HG03442 (cell line): ENCODE results near the gene OVCA2.

Experiments used
- ATAC-seq: cut with Tn5 transposase; IDR thresholded peaks from one replicate; pipeline ENCODE4 v1.9.1; 2021; ENCODE audit warnings: mild to moderate bottlenecking, moderate library complexity; ENCODE audit not compliant: unreplicated experiment

Gene OVCA2

DNA sequence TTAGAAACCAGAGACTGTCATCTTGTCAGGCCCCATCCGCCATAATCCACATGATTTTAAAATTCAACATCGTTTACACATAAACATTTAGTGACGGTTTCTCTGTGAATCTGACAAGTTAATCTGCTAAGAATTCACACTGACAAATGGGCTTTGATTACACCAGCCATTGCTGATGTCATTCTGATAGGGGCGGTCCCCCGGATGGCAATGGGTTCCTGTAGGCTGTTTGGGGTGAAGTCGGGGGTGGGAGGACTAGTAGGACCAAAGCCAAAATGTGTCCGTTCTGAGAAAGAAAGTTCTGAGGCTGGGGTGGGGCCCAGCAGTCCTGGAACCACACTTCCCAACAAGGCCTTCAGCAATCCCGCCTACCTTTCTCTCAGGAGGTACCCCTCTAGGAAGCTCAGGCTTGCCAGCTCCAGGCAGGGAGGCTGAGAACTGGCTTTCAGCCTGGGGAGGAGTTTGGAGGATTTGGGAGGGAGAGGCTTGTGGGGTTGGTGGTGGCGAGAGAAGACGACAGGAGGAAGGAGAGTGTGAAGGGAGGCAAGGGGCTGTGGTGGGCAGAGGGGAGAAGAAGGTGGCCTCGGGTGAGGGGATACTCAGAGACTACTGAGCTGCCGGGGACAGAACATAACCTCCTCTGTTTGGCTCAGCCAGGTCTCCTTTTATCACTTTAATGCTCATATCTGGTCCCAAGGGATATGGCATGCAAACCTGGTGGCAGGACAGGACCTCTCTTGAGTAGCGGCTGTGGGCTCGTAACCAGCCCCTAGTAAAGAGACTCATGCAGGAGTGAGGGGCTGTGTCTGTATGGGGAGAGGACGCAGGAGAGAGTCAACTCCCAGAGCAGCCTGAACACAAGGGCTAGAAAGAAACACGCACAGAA lies 21.7 kb downstream of the OVCA2 start:
- ATAC-seq: no peak

DNA sequence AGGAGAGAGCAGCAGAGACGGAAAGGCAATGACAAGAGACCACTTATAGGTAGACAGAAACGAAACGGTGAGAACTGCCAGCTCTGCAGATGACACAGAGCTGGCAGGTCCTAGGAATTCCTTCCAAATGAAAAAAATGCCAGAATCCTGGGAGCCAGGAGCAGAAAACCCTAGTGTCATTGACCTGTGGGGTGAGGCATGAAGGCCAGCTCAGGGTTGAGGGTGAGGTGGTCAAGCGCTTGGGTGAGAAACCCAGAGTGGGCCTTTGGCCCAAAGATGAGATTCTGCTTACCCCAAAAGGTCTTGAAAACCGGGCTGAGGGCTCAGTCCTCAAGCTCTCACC lies 22.3 kb downstream of the OVCA2 start:
- no peak for ATAC-seq

- ATAC-seq: no peak
Measured at GRCh38 chr17:2064520-2064971, 22.7 kb downstream of the OVCA2 start.

DNA sequence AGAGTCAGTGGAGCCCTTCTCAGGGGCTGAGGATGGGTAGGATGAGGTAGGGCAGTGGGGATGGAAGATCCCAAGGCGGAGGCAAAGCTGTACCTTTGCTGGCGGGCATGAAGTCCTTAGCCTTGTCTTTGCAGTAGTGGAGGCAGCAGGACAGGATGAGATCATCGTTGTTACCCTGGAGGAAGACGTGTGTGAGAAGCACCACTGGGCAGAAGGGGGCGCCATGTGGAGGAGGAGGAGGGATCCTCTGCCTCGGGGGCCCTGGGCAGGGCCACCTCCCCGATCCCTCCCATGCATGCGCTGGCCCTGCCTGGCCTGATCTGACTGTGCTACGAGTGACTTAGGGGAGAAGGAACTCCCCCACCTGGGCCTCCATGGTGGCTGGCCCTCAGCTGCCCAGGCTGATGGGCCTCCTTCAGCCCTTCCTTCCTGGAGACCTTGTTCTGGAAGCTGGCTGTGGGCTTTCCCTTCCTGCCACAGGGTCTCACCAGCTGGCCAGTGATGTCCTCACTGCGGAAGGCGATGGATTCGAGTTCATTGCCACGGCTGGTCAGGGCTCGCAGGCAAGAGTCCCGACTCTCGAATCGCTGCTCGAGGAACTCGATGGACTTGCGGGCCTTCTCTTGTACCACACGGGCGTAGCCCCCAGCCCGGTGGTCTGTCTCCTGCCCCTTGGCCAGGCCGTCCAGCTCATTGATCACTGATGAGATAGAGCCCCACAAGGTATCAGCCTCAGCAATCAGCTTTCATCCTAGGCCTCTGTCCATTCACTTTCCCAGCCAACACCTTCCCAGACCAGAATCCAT lies 23.4 kb downstream of the OVCA2 start:
- ATAC-seq: no peak

GRCh38 chr17:2065949-2066400 lies 24.2 kb downstream of the OVCA2 start:
- no peak for ATAC-seq

DNA sequence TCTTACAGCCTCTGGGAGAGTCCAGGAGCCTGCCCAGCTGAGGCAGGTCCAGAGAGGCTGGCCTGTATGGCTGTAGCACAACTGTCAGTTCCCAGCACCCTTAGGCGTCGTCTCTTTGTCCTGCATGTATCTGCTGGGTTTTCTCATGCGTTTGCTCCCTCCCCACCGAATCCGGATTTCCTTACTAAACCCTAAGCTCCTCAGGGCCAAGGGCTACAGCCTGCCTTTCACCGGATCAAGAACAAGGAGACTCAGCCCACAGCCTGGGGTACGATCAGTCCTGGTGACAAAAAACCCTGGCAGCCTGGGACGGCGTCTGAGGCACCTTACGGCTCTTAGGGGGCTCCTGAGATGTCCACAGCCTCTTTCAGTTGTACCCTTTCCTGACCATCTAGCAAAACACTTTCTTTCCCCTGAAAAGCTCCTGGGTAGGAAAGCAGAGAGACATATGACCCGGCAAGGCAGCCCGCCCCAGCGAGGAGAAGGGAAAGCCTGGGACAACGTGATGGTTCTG lies 25.3 kb downstream of the OVCA2 start:
- no peak for ATAC-seq

DNA sequence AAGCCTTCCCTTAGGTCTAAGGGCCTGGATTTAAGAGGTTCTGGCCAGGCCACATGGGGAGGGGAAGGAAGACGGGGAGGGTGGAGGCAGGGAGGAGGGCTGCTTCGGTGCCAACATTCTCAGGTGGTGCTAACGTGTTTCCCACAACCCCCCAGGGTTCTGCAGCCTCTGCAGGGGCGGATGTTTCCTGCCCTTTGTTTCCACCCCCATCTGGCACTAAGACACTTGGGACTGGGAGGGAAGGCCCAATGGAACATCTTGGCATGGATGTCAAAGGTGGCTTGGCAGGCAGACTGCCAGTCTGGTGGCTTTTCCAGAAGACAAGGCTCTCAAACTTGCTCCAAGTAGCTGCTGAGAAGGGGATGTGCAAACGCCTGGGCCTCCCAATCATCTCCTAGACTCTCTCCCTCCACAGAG lies 25.8 kb downstream of the OVCA2 start:
- ATAC-seq: no peak

DNA sequence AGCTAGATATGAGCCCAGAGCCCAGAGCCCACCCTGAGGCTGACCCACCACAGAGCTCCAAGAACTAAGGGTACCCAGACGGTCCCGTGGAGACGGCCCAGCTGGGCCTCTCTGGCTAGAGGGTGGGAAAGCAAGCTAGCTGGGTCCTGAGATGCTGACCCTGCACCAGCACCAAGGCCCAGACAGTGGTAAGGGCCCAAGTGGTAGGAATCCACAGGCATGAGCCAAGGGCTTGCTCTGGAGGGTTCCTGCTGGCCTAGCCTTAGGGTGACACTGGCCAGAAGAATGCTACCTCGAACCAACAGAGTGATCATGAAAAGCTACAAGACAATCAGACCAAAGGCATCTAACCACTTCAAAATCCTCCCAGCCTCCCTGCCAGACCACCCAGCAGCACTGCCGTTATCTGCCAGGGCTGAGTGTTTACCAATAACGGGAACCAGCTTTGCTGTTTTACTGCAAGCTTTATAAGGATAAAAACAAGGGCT lies 26.3 kb downstream of the OVCA2 start:
- no peak for ATAC-seq

GRCh38 chr17:2068519-2069051 lies 26.8 kb downstream of the OVCA2 start:
- ATAC-seq: no peak

DNA sequence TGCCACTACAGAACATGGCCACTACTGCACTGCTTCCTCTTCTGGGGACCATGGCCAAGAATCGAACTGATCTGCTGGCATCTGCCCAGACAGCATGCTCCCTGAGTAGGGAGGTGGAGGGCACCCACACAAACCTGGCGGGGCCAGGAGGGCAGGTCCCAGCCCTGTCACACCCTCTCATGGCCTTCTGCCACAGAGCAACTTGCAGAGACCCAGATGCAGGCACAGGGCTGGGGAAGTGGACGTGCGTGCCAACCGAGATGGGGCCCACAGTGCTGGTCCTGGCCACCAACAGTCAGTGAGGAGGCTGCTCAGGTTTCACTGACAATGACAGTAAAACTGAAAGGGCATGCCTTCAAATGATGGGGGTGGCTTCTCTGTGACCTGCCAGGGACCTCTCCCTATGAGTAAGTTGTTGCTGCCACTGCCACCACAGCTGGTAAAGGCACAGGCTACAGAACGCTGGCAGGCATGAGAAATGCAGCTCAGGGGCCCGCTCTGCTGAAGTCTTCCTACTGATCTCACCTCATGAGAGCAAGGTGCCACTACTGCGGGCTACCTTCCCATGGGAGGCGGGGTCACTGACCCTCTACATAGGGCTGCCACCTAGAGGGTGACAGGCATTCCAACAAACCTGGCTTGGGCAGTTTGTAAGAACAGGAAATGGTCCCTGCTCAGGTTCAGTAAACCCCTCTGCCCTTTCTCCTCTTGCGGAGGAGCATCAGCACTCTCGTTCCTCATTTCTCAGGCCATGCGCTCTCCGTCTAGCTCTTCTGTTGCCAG lies 28.6 kb downstream of the OVCA2 start:
- peak; percentile 81 for ATAC-seq

DNA sequence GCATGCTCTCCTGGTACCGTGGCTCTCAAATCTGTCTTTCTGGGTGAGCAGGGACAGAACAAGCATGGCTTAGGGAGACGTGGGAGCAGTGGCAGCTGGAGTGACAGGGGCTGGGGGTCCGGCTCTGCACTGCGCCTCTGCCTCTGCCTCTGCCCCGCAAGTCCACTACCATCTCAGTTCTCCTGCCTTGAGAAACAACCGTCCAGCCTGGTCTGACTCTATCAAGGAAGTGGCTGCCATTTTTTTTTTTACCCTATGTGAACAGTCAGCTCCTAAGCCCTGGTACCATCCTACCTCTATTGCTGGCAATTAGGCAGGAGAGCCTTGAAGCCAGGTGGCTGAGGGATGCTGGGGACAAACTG lies 29.2 kb downstream of the OVCA2 start:
- ATAC-seq: no peak

DNA sequence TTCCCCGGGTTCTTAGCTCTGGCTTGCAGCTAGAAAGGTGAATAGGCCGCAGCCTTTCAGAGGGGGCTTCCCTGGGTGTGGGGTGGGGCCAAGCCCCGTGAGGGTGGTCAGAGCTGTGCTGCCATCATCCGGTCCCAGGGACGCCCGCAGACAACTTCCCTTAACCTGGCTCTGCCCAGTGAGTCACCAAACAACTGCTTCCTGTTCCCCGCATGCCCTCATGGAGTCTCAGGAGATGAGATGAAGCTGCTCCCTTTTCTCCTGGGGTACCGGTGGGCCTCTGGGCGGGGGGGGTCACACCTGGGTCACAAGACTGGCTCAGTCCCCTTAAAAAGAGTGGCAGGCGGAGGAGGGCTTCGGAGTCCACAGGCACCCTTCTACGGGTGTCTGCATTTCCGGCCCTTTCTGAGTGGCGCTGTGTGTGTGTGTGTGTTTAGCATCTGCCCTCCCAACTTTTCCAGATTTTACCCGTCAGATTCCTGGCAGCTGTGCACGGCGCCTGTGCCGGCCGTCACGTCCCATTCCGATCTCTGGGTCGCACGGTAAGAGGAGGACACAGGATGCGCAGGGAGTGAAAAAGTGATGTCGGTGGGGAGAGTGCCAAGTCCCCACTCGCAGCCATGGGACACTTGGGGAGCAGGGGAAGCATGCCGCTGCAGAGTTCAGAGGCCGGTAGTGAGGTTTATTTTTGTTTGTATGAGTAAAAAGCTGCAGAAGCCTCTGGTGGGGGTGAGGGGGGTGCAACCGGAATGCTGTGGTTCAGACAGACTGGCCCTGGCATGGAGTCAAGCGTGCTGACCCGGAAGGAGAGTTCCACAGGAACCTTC lies 29.8 kb downstream of the OVCA2 start:
- ATAC-seq: no peak

DNA sequence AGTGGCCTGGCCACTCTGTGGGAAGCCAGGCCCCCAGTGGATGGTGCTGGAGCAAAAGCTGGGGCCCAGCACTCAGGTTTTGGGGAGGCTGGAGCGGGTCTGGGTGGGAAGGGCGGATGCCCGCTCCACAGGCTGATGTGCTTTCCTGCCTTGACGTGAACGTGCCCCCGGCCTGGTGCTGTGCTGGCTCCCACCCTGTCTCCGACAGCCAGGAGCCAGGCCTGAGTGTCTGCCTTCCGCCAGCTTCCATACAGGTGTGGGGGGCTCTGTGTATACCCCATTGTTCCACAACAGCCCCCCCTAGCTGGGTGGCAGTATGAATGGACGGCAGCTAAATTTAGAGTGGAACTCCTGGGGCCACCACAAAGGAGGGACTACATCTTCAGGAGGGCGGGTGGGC lies 33.1 kb downstream of the OVCA2 start:
- no peak for ATAC-seq

- ATAC-seq: no peak
Measured at GRCh38 chr17:2075336-2076086, 33.7 kb downstream of the OVCA2 start.

DNA sequence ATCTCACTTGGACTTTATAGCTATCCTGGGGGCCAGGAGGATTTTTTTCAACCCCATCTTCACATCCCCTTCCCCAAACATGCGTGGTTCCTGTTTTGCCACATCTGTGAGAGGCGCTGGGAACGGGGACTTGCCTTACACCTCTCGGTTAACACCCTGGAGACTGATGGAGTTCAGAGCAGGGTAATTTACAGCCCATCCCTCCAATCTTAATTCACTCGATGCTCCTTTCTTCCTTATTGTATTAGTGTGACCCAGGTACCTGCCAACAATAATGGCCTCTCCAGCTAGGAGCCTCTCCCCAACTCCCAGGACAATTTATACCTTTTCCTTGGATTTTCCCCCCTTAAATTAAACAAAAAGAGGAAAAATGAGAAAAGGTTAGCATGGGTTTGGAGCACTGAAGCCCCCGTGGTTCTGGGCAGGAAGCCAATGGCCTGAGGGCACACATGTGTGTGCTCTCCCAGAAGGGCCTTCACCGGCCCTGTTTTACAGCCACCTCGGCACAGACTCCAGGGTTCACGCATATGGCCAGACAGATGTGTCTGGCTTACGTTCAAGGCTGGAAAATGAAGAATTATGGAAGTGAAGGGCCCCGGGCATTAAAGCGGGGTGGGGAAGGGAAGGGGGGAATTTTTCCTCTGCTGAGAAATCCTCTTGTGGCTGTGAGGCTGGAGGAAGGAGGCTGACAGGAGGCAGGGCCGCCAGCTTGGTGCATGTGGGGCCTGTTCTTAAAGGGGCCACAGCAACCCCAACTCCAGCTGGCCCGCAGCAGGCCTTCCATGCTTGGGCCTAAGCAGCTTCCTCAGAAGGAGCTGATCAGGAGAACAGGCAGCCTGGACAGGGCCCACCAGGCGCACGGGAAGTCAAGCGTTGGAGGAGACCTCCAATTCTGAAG lies 34.5 kb downstream of the OVCA2 start:
- no peak for ATAC-seq

- ATAC-seq: no peak
Measured at GRCh38 chr17:2077040-2077439, 35.2 kb downstream of the OVCA2 start.

DNA sequence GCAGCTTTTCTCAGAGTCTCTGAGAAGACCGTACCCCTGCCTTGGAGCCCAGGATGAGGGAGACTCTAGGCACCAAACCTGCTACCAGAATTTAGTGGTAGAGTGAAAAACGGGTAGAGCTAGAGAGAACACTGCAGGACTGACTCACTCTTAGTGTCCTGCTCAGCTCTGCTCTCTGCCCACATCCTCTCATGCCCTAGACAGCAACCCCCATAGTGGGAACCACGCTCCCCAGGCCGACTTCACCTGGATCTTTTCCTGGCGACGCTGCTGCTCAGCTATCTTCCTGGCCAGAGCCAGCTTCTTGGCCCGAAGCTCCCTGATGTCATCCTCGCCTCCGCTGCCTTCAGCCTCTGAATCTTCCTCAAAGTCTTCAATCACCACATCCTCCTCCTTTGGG lies 39.7 kb downstream of the OVCA2 start:
- no peak for ATAC-seq
